Brain microvascular endothelial cell (primary cell): ENCODE results near the gene MSI2.

Experiments used
- DNase-seq: peaks from one replicate; pipeline ENCODE4 v3.0.0-alpha.2; 2020
- H3K27ac ChIP-seq: fragments of 250-450 bp; sonication (Bioruptor Pico); 2 replicates; pipeline ENCODE4 v1.5.1; 2020; ENCODE audit warnings: mild to moderate bottlenecking, moderate library complexity
- H3K27me3 ChIP-seq: fragments of 250-450 bp; sonication (Bioruptor Pico); replicated peaks from 2 replicates; pipeline ENCODE4 v1.5.1; 2020; ENCODE audit warnings: mild to moderate bottlenecking
- H3K36me3 ChIP-seq: fragments of 250-450 bp; sonication (Bioruptor Pico); replicated peaks from 2 replicates; pipeline ENCODE4 v1.5.1; 2020; ENCODE audit warnings: mild to moderate bottlenecking
- H3K4me3 ChIP-seq: 2 replicates; pipeline ENCODE4 v1.5.1; 2011; ENCODE audit warnings: low read depth, mild to moderate bottlenecking, control low read depth, low read length, moderate library complexity
- CTCF ChIP-seq: IDR thresholded peaks from 2 replicates; pipeline ENCODE4 v1.5.1; 2011; ENCODE audit warnings: low read depth, mild to moderate bottlenecking, moderate library complexity, low read length, control low read depth, inconsistent platforms; ENCODE audit errors: missing control alignments
- in situ Hi-C: cut with HindIII; loops from 2 replicates; pipeline ENCODE4 v1.10.0; 2017; ENCODE audit warnings: low sequenced_read_pairs, low pct_ligation_motif_present

The MSI2 gene

DNA sequence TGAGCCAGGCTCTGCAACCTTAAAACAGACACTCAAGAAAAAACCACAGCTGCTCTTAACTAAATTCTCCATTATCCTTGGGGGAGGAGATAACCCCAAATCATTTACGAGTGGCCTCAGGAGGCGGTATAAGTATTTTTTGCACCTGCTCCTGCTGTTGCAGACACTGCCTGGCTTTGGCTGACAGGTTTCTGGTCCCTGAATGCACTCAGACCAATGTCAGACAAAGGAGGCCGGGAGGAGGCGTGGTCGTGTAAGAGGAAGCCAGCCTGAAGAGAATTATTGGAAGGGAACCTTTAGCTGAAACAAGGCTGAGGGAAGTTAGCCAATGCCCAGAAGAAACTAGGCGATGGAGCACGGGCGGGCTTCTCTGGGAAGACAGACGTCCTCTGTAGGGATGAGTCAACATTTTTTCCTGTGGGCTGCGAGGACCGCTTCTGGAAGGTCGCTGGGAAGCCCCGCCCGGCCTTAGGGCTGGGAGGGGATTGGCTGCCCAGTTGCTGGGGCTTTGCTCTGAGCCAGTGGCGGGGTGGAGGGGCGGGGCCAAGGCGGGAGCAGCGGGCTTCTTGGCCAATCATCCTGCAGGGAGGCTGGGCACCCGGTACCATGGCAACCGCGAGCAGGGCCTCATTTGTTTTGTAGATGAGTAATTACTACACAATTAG lies 406.5 kb downstream of the MSI2 start:
- H3K27me3 ChIP-seq = no peaks in the 10 kb centered on the region
- H3K27ac ChIP-seq = peak overlapping the region; percentile 82
- peak overlapping the region; percentile 5 for H3K4me3 ChIP-seq
- peak; percentile 98 for DNase-seq
- in situ Hi-C loops = no loop called here
- TF ChIP-seq CTCF = no peak
- no peaks in the 10 kb centered on the region for H3K36me3 ChIP-seq

DNA sequence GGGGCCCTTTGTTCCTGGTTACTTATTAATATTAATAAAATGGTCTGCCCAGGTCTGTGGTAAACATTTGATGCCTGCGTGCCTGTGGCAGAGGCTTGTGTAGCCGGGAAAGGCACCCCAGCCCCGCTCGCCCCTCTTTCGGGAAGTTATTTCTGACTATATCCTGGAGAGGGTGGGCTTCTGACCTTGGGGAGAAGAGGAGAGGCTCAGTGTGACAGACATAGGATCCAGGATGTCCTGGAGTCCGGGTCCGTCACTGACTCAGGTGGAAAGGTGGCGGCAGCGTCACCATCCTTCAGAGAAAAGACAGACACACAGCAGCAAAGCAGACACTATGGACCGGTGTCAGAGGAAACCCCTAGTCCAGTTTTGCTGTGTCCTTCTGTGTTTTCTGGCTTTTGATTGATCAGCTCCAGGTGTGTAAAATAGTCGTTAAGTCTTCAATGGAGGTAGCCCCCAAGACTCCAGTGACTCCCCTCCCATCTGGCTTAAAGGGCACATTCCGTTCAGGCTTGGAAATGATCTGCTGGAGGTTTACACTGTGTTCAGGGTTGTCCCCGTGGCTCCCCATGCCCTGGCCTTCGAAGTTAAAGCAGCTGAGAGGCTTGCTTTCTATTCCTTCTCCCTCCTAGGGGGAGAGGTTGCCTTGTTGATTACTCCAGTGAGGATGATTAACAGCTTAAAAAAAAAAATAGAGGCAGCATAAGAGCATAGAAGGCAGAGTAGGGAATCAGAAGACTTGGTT lies 407.2 kb downstream of the MSI2 start:
- Histone ChIP-seq H3K27ac (peak overlapping the region; percentile 82), H3K36me3 (no peaks in the 10 kb centered on the region)
- in situ Hi-C loops = no loop called here

DNA sequence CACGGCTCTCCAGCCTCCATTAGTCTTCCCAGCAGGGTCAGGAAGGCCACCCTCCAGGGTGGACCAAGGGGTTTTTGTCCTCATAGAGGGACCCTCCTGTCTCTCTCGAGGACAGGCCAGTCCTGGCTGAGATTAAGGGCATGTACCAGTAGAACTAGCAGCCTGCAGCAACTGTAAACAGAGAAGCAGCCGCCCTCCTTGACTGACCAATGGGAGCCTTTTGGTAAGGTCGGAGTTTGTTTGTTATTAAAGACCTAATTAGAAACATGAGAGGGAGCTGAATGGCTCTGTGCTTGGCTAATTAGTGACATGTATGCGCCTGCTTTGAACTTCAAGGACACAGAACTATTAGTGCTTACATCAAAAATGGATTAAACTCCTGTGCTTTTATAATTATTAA lies 408.8 kb downstream of the MSI2 start:
- no peaks in the 10 kb centered on the region for H3K36me3 ChIP-seq
- in situ Hi-C loops = no loop called here
- no peak overlapping the region for H3K4me3 ChIP-seq
- no peak for DNase-seq
- H3K27ac ChIP-seq = no peak overlapping the region
- H3K27me3 ChIP-seq = no peaks in the 10 kb centered on the region
- no peak for TF ChIP-seq CTCF

More for the DNA sequence above, 407.2 kb downstream of the MSI2 start:
- TF ChIP-seq CTCF = no peak
- DNase-seq = no peak
- Histone ChIP-seq H3K27me3 (no peaks in the 10 kb centered on the region), H3K4me3 (peak overlapping the region; percentile 36)

DNA sequence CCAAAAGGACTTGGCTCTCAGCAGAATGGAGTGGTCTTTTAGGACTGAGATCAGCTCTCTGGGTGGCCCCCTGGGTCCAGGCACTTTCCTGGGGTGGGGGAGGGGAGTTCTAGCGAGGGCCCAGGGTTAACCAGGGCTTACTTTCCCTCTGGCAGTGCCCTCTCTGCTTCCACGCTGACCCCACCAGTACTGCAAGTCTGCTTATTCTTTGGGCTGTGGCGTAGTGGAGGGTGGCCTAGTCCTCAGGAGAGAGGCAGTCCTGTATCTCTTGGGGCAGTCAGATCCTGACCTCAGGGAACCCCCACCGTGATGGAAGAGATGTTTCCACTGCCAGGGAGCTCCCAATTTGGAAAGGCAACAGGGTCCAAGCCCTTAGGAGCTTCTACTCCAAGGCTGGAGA lies 409.4 kb downstream of the MSI2 start:
- in situ Hi-C loops = no loop called here
- H3K4me3 ChIP-seq = no peak overlapping the region
- H3K27me3 ChIP-seq = no peaks in the 10 kb centered on the region
- H3K36me3 ChIP-seq = no peaks in the 10 kb centered on the region
- DNase-seq = no peak
- H3K27ac ChIP-seq = no peak overlapping the region
- no peak for TF ChIP-seq CTCF

GRCh38 chr17:57666201-57666870 lies 410.0 kb downstream of the MSI2 start:
- in situ Hi-C loops = no loop called here
- Histone ChIP-seq H3K27me3 (no peaks in the 10 kb centered on the region), H3K27ac (no peak overlapping the region), H3K36me3 (no peaks in the 10 kb centered on the region), H3K4me3 (no peak overlapping the region)
- no peak for TF ChIP-seq CTCF
- no peak for DNase-seq
